H9 (cell line): ENCODE measurements around the gene ITGA1. TPM values are rescaled to one million over a fixed set of nuclear protein-coding genes. Genes with fewer than 3 reads are reported as not detected.

Source experiments
- DNase-seq: peaks from one replicate; pipeline ENCODE4 v3.0.0-alpha.2; 2017
- H2AFZ ChIP-seq: one replicate; pipeline ENCODE4 v1.6.1; 2013; ENCODE audit warnings: mild to moderate bottlenecking, low read length, control low read depth, moderate library complexity
- H2AK5ac ChIP-seq: 2 replicates; pipeline ENCODE4 v1.6.1; 2013; ENCODE audit warnings: low read length, control low read depth, mixed read lengths; ENCODE audit not compliant: insufficient read length
- H2BK120ac ChIP-seq: one replicate; pipeline ENCODE4 v1.6.1; 2013; ENCODE audit warnings: low read depth, mild to moderate bottlenecking, low read length, control low read depth, inconsistent platforms; ENCODE audit not compliant: poor library complexity, severe bottlenecking
- H2BK12ac ChIP-seq: 2 replicates; pipeline ENCODE4 v1.6.1; 2013; ENCODE audit warnings: low read length, control low read depth, mixed read lengths, low read depth; ENCODE audit not compliant: insufficient read length
- H2BK15ac ChIP-seq: 2 replicates; pipeline ENCODE4 v1.6.1; 2013; ENCODE audit warnings: low read depth, low read length, control low read depth
- H2BK20ac ChIP-seq: one replicate; pipeline ENCODE4 v1.6.1; 2013; ENCODE audit warnings: low read depth, mild to moderate bottlenecking, low read length, control low read depth, inconsistent platforms; ENCODE audit not compliant: poor library complexity, severe bottlenecking
- H2BK5ac ChIP-seq: 2 replicates; pipeline ENCODE4 v1.6.1; 2013; ENCODE audit warnings: low read length, control low read depth, mixed read lengths; ENCODE audit not compliant: insufficient read length
- H3K14ac ChIP-seq: 2 replicates; pipeline ENCODE4 v1.6.1; 2013; ENCODE audit warnings: low read length, control low read depth; ENCODE audit not compliant: insufficient read depth
- H3K18ac ChIP-seq: 2 replicates; pipeline ENCODE4 v1.6.1; 2013; ENCODE audit warnings: low read depth, mild to moderate bottlenecking, mixed read lengths, low read length, control low read depth; ENCODE audit not compliant: insufficient read length
- H3K23ac ChIP-seq: 2 replicates; pipeline ENCODE4 v1.6.1; 2013; ENCODE audit warnings: low read length, control low read depth, mixed read lengths, low read depth; ENCODE audit not compliant: insufficient read length
- H3K23me2 ChIP-seq: 2 replicates; pipeline ENCODE4 v1.6.1; 2013; ENCODE audit warnings: low read depth, mild to moderate bottlenecking, mixed read lengths, low read length, control low read depth; ENCODE audit not compliant: insufficient read length, poor library complexity, severe bottlenecking
- H3K27ac ChIP-seq: 2 replicates; pipeline ENCODE4 v1.5.1; 2013; ENCODE audit warnings: low read length, control low read depth, mixed read lengths, low read depth; ENCODE audit not compliant: insufficient read length
- H3K27me3 ChIP-seq: 2 replicates; pipeline ENCODE4 v1.6.1; 2013; ENCODE audit warnings: low read length, control low read depth, inconsistent platforms; ENCODE audit not compliant: insufficient read depth
- H3K4ac ChIP-seq: 2 replicates; pipeline ENCODE4 v1.6.1; 2013; ENCODE audit warnings: low read depth, mild to moderate bottlenecking, control low read depth, inconsistent platforms, low read length, moderate library complexity
- H3K4me1 ChIP-seq: 2 replicates; pipeline ENCODE4 v1.6.1; 2013; ENCODE audit warnings: low read length, control low read depth, inconsistent platforms; ENCODE audit not compliant: insufficient read depth
- H3K4me2 ChIP-seq: 2 replicates; pipeline ENCODE4 v1.6.1; 2013; ENCODE audit warnings: low read length, control low read depth, mixed read lengths; ENCODE audit not compliant: insufficient read length, insufficient read depth
- H3K56ac ChIP-seq: 2 replicates; pipeline ENCODE4 v1.6.1; 2013; ENCODE audit warnings: low read depth, mild to moderate bottlenecking, mixed read lengths, low read length, control low read depth; ENCODE audit not compliant: insufficient read length
- H3K79me1 ChIP-seq: 2 replicates; pipeline ENCODE4 v1.6.1; 2013; ENCODE audit warnings: low read depth, mild to moderate bottlenecking, moderate library complexity, low read length, control low read depth, inconsistent platforms; ENCODE audit not compliant: insufficient read depth, poor library complexity, severe bottlenecking
- H3K79me2 ChIP-seq: 2 replicates; pipeline ENCODE4 v1.6.1; 2013; ENCODE audit warnings: low read length, control low read depth, inconsistent platforms; ENCODE audit not compliant: insufficient read depth
- H3K9ac ChIP-seq: 2 replicates; pipeline ENCODE4 v1.6.1; 2013; ENCODE audit warnings: low read length, control low read depth, mixed read lengths; ENCODE audit not compliant: insufficient read length; ENCODE audit errors: extremely low read depth
- H3K9me3 ChIP-seq: one replicate; pipeline ENCODE4 v1.6.1; 2013; ENCODE audit warnings: low read depth, low read length, inconsistent platforms; ENCODE audit not compliant: control insufficient read depth
- H3T11ph ChIP-seq: one replicate; pipeline ENCODE4 v1.6.1; 2013; ENCODE audit warnings: mild to moderate bottlenecking, low read length, control low read depth, inconsistent platforms
- H4K20me1 ChIP-seq: one replicate; pipeline ENCODE4 v1.6.1; 2013; ENCODE audit not compliant: control insufficient read depth, insufficient read length, insufficient read depth
- H4K5ac ChIP-seq: 2 replicates; pipeline ENCODE4 v1.6.1; 2013; ENCODE audit warnings: low read depth, mild to moderate bottlenecking, mixed read lengths, low read length, control low read depth; ENCODE audit not compliant: insufficient read length
- H4K8ac ChIP-seq: replicated peaks from 2 replicates; pipeline ENCODE4 v1.6.1; 2013; ENCODE audit warnings: low read length, control low read depth, mixed read lengths, low read depth; ENCODE audit not compliant: insufficient read length
- H4K91ac ChIP-seq: 2 replicates; pipeline ENCODE4 v1.6.1; 2013; ENCODE audit warnings: low read depth, mild to moderate bottlenecking, moderate library complexity, mixed read lengths, low read length, control low read depth; ENCODE audit not compliant: insufficient read length
- H3K27ac Mint-ChIP-seq, 3 experiments: 2 replicates in 2 of 3; 3 replicates in 1 of 3; pipeline ENCODE4 v1.8.0; 2020 to 2021; ENCODE audit warnings: mixed read lengths in 3 of 3, mild to moderate bottlenecking in 1 of 3, moderate library complexity in 1 of 3
- H3K27me3 Mint-ChIP-seq: 2 replicates; pipeline ENCODE4 v1.8.0; 2021; ENCODE audit warnings: low read depth, mild to moderate bottlenecking, moderate library complexity, mixed read lengths
- H3K36me3 Mint-ChIP-seq, 3 experiments: 2 replicates in 2 of 3; 3 replicates in 1 of 3; pipeline ENCODE4 v1.8.0; 2020 to 2021; ENCODE audit warnings: low read depth in 3 of 3, mixed read lengths in 3 of 3; ENCODE audit not compliant: insufficient read depth in 1 of 3
- H3K4me1 Mint-ChIP-seq, 2 experiments: 2 replicates each; pipeline ENCODE4 v1.8.0; 2020; ENCODE audit warnings: mixed read lengths in 2 of 2
- H3K4me3 Mint-ChIP-seq, 2 experiments: 2 replicates in 1 of 2; 3 replicates in 1 of 2; pipeline ENCODE4 v1.8.0; 2020 to 2021; ENCODE audit warnings: mild to moderate bottlenecking in 2 of 2, mixed read lengths in 2 of 2, moderate library complexity in 1 of 2
- H3K9me3 Mint-ChIP-seq, 2 experiments: 2 replicates in 1 of 2; 3 replicates in 1 of 2; pipeline ENCODE4 v1.8.0; 2020; ENCODE audit warnings: mild to moderate bottlenecking in 2 of 2, mixed read lengths in 2 of 2, moderate library complexity in 1 of 2
- WGBS: extraction: QIAGEN DNeasy Blood & Tissue Kit; methylation state at CpG from one replicate; pipeline ENCODE4 v1.1.7; 2013; ENCODE audit warnings: missing lambda C conversion rate, low lambda C conversion rate, mixed read lengths; ENCODE audit not compliant: insufficient read length; ENCODE audit errors: extremely low coverage; 5-methylcytosine and 5-hydroxymethylcytosine counted together
- total RNA-seq: library from RNA; stranded (reverse); gene quantifications from 2 replicates; pipeline ENCODE4 v1.2.1, GENCODE V29; 2021
- TF ChIP-seq, protein P1 (sequence below): fragments of 200-600 bp; sonication (generic); conservative IDR thresholded peaks from 3 replicates; pipeline ENCODE4 v1.8.0; 2021; ENCODE audit warnings: antibody characterized with exemption, mild to moderate bottlenecking

ITGA1 gene
- total RNA-seq, 1 experiment from 2014 or later, result 3.9 TPM

DNA sequence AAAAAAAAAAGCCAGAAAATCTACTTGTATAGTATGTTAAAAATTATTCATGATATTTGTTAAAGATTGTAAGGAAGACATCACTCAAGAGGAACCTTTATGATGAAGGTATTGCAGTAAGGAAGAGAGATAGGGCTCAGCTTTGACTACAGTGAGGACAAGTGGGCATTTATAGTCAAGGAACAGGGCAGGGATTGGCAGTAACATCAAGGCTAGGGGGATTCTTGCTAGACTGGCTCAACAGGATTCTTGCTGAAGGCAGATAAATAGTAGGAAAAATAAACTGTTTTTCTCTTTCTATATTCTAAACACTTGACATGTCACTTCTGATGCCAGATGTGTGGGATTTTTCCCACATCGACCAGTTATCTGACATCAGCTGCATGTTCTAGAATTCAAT lies 96.7 kb downstream of the ITGA1 start:
- Histone ChIP-seq H3K9ac (no peak overlapping the region), H2BK120ac (no peak overlapping the region), H3K14ac (no peak overlapping the region), H3K4ac (no peak overlapping the region), H4K5ac (no peak overlapping the region), H3K23ac (no peak overlapping the region), H3K79me1 (no peaks in the 10 kb centered on the region), H3K4me1 (no peaks in the 10 kb centered on the region), H4K20me1 (no peaks in the 10 kb centered on the region), H4K8ac (no peak overlapping the region), H2BK15ac (no peak overlapping the region), H3T11ph (no peak overlapping the region), H2BK20ac (no peak overlapping the region), H3K79me2 (no peaks in the 10 kb centered on the region), H3K27me3 (no peaks in the 10 kb centered on the region), H2BK5ac (no peak overlapping the region), H3K18ac (no peak overlapping the region), H2AFZ (no peak overlapping the region), H3K23me2 (no peaks in the 10 kb centered on the region), H3K9me3 (no peaks in the 10 kb centered on the region), H4K91ac (no peak overlapping the region), H2AK5ac (no peak overlapping the region), H3K4me2 (no peak overlapping the region), H2BK12ac (no peak overlapping the region), H3K56ac (no peak overlapping the region), H3K27ac (no peak overlapping the region)
- no peaks in the 10 kb centered on the region for H3K27me3 Mint-ChIP-seq
- WGBS, result no CpG with 5 or more reads among the region's 1 CpG
- H3K27ac Mint-ChIP-seq, result no peak overlapping the region
- TF ChIP-seq, protein P1, sequence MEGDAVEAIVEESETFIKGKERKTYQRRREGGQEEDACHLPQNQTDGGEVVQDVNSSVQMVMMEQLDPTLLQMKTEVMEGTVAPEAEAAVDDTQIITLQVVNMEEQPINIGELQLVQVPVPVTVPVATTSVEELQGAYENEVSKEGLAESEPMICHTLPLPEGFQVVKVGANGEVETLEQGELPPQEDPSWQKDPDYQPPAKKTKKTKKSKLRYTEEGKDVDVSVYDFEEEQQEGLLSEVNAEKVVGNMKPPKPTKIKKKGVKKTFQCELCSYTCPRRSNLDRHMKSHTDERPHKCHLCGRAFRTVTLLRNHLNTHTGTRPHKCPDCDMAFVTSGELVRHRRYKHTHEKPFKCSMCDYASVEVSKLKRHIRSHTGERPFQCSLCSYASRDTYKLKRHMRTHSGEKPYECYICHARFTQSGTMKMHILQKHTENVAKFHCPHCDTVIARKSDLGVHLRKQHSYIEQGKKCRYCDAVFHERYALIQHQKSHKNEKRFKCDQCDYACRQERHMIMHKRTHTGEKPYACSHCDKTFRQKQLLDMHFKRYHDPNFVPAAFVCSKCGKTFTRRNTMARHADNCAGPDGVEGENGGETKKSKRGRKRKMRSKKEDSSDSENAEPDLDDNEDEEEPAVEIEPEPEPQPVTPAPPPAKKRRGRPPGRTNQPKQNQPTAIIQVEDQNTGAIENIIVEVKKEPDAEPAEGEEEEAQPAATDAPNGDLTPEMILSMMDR, result no peak
- H3K4me3 Mint-ChIP-seq, result no peak overlapping the region
- no peaks in the 10 kb centered on the region for H3K9me3 Mint-ChIP-seq
- no peaks in the 10 kb centered on the region; a peak in 1 of 7 replicates for H3K36me3 Mint-ChIP-seq
- H3K4me1 Mint-ChIP-seq, result no peaks in the 10 kb centered on the region
- DNase-seq, result no peak
